CMK (cell line): Measurements from ENCODE around the gene MRAS.

Source experiments
- DNase-seq: peaks from one replicate; pipeline ENCODE4 v3.0.0-alpha.2; 2010; ENCODE audit warnings: low read depth

MRAS gene

DNA sequence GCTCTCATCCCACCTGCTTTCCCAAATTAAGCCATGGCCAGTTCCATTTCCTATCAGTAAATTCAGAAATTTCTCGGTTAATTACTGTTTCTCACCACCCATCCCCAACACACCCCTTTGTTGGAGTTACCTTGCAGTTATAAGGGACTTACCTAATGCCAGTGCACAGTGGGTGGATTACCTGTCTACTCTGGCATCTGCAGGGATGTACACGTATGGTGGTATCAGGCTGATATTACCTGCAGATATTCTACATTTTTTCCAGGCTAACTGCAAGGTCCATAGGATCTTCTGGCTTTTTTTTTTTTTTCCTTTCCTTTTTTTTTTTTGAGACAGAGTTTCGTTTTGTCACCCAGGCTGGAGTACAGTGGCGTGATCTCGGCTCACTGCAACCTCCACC lies 7.9 kb upstream of the MRAS start:
- no peak for DNase-seq

DNA sequence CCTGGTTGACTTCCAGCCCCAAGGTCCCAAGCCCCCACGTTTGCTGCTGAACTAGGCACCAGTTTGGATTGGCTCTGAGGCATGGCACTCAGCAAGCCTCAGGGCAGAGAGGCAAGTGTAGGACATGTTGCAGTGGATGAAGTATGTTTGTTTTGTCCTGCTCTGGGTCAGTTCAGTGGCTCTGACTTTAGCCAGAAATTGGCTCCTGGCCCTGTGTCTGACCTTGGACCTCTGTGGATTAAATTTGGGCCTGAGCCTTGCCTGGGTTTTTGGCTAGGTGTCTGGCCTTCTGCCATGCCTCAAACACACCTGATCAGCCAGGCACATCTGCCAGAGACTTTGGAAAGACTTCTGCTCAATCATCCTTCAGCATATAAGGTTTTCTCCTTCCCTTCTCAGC lies 3.6 kb upstream of the MRAS start:
- no peak for DNase-seq

DNA sequence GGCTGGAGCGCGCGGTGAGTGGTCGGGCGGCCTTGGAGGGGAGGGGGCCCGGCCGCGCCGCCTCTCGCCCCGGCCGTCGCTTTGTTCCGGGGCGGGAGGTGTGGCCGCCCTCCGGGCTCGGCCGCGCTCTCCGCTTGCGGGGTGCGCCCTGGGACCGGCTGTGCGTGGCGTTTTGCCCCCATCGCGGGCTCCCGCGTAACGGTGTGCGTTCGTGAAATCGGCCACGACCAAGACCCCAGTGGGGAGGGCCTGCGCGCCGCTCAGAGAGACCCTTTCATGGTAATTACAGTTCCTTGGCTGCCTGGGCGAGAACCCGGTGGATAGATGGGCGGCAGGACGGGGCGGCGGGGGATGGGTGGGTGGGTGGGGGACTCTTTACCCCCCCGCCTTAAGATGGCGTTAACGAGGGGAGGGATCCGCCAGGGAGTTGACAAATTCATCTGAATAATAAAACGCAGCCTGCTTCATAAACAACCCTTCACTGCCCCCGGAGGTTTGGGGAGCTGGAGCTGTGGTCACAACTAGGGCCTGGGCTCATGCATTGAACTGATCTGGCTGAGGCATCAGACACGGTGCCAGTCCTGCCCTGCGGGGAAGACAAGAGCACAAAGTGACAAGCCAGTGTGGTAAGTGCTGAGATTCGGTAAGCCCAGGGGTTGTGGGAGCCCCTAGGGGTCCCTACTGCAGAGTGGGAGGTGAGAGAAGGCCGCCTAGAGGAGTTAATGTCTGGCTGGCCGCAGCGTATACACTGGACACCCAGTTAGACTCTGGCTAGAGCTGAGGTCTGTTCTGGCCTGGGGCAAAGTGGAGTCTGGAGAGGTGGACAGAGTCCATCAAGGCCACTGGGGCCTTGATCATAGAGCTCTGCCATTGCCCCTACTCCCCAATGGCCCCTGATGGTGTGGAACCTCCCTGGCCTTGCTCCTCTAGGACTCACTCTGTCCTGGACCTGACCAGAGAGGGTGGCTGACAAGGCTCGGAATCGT lies 668 bp downstream of the MRAS start:
- no peak for DNase-seq

GRCh38 chr3:138349926-138350665 lies 1.7 kb downstream of the MRAS start:
- DNase-seq: no peak

GRCh38 chr3:138351151-138351550 lies 2.8 kb downstream of the MRAS start:
- DNase-seq: no peak

- no peak for DNase-seq
Observed at GRCh38 chr3:138351916-138352550, 3.7 kb downstream of the MRAS start.

DNA sequence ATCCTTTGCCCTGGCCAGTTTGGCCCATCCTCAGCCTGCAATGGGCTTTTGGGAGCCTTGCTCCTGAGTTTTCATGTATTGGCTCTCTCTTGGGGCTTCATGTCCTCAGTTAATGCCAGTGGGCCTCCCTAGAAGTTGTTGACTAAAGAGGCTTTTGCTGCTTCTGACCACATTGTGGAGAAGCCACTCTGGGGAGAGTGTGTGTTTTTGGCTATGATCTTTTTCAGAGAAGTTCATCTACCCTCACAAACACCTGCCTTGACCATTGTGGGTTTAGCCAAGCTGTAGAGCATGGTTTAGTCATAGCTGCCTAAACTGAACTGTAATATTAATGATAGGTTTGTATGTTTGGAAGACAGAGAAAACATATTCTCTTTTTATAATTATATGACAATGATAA lies 6.0 kb downstream of the MRAS start:
- no peak for DNase-seq

GRCh38 chr3:138355071-138355470 lies 6.7 kb downstream of the MRAS start:
- no peak for DNase-seq

DNA sequence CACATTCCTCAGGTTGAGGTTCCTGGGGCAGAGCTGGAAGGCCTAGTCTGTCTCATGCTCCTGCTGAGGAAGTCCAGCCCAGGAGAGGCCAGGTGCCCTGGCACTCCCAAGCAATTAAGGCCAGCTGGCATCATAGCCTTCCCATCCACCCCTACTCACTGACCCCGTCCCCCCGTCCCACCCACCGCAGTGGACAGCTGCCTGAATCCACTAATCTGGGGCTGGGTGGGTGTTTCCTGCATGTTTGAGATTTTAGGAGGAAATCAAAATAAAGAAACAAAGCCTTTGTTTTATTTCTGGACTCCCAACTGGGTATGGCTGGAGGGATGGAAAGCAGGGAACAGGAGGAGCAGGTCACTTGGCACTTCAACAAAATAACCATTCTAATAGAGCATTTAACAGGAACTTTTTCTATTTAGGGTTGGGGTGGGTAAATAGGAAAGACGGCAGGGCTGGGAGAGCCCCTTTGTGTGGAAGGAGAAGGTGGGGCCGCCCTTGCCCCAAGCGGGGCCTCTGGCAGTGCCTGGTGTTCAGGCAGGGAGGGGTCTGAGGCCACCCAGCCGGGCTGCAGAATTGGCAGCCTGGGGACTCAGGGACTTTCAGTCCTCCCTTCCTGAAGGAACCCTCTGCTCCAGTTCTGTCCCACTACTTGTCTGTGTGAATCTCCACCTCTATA lies 8.5 kb downstream of the MRAS start:
- no peak for DNase-seq

DNA sequence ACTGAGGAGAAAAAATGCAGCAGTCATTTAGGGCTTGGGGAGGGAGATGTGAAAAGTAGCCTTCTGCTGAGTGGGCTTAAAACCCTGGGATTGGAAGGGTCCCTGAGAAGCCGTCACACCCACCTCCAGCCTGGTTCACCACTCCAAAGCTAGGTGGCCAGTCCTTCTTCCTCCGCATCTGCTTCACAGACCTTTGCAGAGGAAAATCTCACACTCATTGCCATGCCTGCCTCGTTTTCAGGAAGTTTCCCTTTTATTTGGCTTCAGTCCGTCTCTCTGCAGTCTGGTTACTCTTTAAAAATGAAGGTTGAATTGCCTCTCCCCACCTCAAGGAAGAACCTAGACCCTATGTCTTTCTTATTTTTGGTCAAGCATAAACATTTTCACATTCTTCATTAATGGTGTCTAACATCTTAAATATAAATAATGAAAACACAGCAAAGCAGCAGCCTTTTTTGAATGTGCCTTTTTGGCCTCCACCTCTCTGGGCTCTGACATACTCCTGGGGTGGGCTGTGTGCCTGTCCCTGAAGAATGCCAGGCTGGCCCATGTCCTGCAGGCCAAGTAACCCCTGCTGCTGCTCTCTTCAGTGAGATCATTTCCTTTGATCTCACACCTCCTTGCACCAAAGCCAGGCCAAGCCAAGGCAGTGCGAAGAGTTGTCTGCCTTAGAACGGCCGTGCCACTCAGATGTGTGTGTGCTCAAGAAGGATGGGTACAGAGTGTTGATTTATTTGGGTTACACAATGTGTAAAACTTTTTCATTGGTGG lies 11.0 kb downstream of the MRAS start:
- DNase-seq: no peak

DNA sequence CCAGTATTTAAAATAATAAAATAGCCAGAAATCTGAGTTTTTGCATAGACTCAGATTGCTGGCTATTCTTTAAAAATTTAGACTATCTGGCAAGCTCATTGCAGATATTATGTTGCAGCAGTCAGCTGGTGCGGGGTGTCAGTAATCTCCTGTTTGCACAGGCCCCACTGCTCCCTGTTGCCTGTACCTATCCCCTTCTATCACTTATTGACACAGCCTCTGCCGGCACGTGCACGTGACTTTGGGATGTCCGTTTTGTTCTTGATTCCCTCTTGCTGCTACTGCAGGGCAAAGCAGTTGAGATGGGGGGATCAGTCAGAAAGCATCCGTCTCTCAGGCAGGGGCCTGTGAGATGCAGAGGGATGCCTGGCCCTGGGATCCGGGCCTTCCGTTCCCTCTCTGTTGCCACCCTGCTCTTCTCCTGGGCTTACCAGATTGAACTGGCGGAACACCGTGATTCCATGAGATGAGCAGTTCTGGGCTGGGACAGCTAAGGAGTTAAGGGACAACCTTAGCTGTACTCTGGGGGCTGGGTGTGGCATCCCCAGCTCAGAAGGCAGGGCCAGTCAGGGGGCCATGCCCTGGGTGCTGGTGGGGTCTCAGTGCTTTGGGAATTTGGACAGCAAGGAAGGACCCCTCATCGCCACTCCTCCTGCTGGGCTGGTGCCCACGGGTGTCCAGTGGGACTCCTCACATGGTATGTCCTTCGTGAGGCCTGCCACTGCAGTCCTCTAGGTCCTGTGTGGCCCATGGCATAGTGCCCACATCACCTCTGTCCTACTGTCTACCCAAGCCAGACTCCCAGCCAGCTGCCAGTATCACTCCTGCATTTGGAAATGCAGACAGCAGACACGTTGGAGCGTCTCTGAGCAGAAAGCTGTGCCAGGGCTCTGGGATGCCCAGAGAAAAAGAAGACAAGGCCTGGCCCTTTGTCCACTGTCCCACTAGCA lies 11.8 kb downstream of the MRAS start:
- DNase-seq: no peak

GRCh38 chr3:138360869-138361525 lies 12.6 kb downstream of the MRAS start:
- DNase-seq: no peak

GRCh38 chr3:138361561-138361971 lies 13.2 kb downstream of the MRAS start:
- no peak for DNase-seq

DNA sequence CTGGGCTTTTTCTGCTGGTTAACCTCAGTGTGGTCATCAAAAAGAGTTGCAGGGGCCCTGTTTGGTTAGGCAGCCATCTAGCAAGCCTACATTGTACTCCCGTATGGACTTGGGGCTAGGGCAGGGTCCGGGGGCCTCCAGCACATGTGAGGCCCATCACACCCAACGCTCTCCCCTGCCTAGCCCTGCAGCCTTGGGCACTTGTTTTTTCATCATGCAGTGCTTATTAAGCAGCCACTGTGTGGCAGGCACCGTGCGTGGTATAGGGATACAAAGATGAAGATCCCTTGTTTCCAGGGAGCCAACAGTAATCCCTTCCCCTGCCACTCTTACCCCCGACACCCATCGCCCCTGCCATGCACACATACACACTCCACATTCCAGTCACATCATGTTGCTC lies 14.2 kb downstream of the MRAS start:
- no peak for DNase-seq

DNA sequence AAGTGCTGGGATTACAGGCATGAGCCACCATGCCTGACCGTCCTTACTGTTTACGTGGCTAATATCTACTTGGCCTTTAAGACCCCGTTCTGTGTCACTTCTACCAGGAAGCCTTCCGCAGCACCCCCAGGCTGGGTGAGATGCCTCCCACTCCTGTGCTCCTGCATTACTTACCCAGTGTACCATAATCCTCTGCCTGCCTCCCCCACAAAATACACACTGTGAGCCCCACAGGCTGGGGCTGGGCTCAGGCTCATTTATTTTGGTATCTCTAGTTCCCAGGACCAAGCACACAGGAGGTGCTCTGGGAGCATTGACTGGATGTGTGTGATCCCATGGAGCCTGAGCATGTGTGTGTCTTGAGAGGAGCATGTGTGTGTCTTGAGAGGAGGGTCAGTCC lies 14.9 kb downstream of the MRAS start:
- DNase-seq: no peak

GRCh38 chr3:138364356-138365252 lies 16.2 kb downstream of the MRAS start:
- no peak for DNase-seq

GRCh38 chr3:138365253-138365555 lies 16.8 kb downstream of the MRAS start:
- no peak for DNase-seq

DNA sequence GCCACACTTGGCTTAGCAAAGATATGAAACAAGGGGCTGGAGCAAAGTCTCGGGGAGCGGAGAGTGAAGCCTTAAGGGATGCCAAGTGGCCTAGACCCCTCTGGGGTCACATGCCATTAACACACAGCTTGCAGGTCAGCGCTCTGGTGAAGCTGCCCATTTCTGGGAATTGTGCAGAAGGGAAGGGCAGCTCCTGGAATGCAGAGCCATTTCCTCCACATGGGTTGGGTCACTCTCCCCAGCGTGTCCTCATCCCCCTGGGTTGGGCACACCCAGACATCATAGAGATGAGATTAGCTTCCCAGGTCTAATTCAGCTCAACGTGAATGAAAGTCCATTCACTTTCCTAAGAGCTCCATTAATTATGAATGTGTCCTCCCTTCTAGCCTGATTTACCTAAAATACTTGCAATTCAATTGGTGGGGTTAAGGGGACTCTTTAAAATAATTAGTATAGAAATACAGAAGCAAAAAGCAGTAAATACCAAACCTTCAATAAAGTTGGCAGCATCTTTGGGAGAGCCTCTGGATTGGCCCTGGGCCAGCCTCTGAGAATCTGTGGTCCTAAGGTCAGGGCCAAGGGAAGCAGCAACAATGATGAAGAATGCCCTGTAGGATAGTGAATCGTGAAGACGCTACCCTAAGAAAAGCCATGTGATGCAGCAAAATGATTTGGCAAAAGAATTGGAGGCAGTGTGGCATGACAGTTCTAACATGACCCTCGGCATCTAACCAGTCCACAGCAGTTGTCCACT lies 17.8 kb downstream of the MRAS start:
- DNase-seq: no peak
